CD4-positive, alpha-beta T cell treated with Interleukin-4 for 4 hours (primary cell): ENCODE results near the gene KRT3.
"Not testable (repeated sequence)": the region's sequence is repeated elsewhere in the genome, so short reads cannot be mapped to it uniquely, and the experiment has no call there.

Experiments used
- DNase-seq: peaks from one replicate; pipeline ENCODE4 v3.0.0-alpha.2; 2020

KRT3 gene

GRCh38 chr12:52756281-52756960, 39.5 kb downstream of the KRT3 start:
- DNase-seq, result no peak

DNA sequence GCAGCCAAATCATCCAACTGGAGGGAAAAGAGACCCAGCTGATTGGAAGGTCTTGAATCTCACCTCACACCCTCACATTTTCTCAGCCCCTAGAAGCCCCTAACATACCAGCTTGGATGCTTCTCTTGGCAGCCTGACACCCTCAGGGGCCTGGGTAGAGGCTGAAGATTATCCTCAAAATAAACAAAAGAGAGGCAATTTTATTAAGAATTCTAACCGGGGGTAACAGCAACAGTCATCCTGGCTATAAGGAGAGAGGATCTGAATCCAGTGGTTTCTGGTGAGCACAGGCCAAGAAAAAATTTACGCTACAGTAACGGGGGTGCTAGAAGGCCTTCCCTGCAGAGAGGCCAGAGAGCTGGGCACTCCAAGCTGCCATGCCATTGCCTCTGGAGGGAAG, 40.4 kb downstream of the KRT3 start:
- DNase-seq, result no peak

DNA sequence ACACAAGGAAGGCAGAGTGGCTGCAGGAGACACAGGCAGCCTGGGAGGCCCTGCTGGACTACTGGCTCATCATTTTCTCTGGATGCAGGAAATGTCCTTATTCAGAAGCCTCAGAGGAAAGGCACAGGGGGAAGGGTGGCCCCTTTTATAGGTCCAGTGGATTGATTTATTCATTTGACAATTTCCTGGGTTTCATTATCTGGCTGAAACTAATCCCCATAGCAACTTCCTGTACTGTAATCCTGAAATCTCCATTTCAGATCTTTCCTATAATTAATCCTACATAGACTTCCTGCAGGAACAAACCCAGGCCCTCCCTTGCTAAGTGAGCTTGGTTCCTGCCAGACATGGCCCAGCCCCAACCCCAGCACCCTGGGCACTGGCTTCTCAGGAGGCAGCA, 41.8 kb downstream of the KRT3 start:
- DNase-seq, result no peak

- DNase-seq, result no peak
Measured at GRCh38 chr12:52753283-52753682, 42.6 kb downstream of the KRT3 start.

DNA sequence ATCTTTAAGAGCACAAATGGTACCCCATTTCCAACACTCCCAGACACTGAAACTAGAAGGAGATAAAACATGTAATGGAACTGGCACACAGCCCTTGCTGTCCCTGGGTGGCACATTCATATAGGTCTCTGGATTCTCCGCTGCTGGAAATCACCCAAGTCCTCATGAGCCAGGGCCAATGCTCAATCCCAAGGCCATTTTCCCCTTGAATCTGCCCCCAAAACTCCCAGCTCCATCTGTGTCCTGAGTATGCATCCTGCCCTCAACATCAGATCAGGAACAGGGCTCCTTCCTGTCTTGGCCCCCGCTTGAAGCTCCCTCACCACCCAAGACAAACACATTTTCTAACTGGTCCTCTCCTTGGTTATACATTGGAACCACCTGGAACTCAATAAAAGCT, 43.4 kb downstream of the KRT3 start:
- DNase-seq, result no peak

DNA sequence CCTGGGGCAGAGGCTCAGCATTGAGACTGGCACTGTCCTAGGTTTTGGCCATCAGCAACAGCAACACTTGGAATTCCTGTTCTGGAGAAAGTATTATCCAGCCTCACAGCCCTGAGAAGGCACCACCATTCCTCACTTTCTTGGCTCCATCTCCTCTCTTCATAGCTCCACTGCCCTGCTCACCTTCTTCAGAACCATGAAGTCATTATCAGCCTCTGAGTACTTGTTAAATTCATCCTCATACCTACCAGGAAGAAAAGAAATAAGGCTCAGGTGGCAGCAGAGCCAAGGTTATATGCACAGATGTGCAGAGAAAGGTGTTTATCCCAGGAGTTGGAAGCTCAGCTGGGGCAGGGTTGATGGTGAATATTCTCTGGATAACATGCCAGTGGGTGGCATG, 44.1 kb downstream of the KRT3 start:
- DNase-seq, result no peak

DNA sequence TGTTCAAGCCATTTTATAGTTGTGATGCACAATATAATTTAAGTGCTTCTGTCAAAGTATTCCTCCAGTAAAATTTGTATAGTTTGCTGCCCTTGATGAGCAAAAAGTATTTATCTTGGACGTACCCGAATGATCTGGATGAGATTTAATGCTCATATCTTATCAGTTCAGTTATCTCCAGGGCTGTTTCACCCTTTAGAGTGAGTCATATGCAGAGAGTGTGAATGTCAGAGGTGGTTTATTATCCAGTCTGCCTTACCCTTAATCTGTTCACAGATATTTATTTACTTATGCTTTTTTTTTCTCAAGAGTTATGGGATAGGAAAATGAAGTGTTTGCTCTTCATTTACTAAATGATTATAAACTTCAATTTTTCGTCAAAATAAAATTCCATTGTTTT, 45.4 kb downstream of the KRT3 start:
- not testable (repeated sequence) for DNase-seq

DNA sequence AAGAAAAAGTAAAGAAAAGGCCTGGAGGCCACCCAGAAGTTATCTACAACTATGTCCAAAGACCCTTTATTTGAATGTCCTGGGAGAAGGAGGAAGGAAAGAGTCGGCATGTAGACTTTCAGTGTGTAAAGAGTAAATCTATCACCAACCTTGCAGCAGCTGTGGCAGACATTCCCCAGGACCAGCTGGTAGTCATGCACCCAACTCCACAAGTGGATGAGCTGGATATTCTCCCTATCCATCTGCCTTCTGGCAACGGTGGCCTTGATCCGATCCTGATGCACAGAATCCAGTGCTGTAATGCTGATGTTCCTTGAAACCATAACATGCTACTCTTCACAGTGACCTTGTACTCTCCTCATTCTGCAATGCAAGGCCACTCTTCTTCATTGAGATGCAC, 46.1 kb downstream of the KRT3 start:
- DNase-seq, result no peak

- DNase-seq, result no peak
Measured at GRCh38 chr12:52748578-52748977, 47.3 kb downstream of the KRT3 start.

GRCh38 chr12:52745554-52745953, 50.4 kb downstream of the KRT3 start:
- no peak for DNase-seq

DNA sequence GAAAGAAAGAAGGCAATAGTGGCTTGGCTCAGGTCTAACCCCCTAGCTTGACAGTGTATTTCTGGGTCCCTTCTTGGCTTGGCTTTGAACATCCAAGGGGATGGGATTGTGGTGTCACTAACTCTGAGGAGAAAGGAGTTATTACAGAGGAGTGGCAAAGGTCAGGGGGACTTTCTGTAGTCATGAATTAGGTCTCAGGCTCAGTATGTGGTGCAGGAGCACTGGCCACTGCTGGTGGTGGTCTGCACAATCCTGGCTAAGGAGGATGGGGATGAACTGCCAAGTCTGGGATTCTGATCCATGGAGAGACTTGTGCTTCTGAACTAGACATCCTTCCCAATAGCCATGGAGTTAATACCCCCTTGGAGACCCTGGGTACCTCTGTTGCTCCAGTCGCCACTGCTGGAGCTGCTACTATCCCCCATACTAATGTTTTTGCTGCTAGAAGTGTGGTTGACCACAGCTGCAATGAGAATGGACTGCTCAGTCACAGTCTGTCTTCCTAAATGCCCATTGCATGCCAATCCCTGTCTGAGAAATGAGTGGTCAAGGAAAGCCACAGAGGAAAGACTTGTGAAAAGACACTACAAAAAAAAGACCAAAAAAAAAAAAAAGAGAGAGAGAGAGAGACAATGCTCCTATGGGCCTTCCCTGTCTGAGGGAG, 51.3 kb downstream of the KRT3 start:
- DNase-seq, result no peak

DNA sequence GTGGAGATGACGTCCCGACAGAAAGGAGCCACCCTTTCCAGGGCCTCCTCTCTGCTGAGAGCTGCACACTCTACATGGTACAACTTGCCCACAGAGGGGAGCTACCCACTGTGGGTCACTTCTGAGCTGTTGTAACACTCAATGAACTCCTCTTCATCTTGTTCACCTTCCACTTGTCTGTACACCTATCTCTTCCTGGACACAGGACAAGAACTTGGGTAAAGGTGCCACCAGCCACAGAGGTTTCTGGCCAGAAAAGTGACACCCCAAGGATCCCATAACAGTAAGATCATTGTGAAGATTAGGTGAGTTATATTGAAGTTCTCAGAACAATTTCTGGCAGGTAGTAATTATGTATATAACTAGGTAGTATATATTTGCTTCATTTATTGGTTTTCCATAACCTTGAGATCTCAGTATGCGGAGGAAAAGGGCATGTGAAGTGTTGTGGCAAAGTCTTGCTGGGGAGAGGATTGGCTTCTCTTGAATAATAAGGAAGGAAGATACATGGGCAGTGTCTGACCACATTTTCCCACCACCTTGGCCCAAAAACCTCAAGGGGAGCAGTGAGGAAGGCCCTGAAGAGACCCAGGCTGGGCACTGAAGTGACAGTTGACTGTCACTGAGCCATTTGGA, 53.0 kb downstream of the KRT3 start:
- no peak for DNase-seq

DNA sequence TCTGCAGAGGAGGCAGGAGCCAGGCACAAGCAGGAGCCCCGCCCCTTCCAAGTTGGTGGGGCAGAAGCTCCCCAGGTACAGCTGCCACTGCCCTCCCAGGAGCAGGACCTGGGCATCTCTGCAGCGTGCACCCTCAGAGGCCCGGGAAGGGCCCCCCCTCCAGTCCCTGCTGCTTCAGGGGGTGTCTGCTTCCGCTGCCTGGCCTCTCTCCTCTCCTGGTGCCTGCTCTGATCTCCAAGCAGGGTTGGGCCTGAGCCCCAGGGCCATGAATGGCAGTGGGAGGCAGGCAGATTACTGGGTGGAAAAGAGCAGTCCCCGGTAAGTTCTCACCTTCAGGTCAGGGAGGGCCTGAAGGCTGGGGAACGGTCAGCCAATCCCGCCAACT, 53.7 kb downstream of the KRT3 start:
- DNase-seq, result no peak

DNA sequence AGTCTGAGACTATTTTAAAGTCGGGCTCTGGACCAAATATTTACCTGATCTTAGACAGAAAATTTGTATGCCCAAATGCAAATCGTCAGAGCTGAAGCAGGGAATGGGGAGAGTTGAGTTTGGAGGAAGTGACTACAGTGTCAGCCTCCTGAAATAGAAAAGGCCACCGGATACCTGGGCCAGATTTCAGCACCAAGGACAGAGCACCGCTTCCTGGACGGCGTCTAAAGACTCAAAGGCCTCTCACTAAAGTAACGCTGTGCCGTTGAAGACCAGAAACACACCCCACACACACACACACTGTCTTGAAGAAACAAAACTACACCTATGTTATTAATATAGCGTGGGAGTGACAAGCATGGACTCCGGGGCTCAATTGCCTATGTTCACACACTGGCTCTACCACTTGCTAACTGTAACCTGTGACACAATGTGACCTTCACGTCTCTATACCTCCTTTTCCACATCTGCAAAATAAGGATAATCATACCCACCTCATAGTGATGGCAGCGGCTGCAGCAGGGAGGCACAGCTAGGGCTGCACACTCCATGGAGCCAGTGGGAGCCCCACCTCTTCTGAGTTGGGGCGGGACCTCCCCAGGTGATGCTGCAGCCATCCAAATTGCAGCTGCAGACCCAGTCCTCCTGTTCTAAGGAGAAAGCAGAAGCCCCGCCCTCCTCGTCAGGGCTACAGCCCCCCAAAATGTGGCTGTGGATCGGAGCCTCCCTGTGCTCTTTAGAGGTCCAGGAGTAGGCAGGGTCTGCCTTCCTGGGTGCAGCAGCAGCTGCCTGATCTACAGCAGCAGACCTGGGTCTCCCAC, 54.3 kb downstream of the KRT3 start:
- DNase-seq, result peak; percentile 33

DNA sequence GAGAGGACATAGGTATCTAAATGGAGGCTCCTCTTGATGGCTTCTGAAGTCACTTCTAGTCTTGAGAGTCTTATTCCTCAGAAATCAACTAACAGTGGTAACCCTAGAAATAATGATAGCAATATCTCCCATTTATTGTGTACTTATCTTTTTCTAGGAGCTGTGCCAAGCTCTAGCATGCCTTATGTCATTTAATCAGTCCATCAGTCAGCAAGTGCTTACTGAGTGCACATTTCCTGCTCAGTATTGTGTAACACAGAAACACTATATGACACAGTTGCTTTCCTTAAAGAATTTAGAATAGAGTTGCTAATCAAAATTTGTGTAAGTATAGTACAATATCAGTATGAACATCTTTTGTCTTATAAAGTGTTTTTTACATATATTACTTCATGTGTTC, 55.3 kb downstream of the KRT3 start:
- DNase-seq, result no peak

GRCh38 chr12:52739963-52740362, 56.0 kb downstream of the KRT3 start:
- DNase-seq, result no peak
